Measurements from ENCODE around the gene SLC46A3. TPM values are rescaled to one million over a fixed set of nuclear protein-coding genes. Genes with fewer than 3 reads are reported as not detected.

SLC46A3 gene, protein sequence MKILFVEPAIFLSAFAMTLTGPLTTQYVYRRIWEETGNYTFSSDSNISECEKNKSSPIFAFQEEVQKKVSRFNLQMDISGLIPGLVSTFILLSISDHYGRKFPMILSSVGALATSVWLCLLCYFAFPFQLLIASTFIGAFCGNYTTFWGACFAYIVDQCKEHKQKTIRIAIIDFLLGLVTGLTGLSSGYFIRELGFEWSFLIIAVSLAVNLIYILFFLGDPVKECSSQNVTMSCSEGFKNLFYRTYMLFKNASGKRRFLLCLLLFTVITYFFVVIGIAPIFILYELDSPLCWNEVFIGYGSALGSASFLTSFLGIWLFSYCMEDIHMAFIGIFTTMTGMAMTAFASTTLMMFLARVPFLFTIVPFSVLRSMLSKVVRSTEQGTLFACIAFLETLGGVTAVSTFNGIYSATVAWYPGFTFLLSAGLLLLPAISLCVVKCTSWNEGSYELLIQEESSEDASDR
- total RNA-seq: 9.6 and 21.0 TPM in 2 replicates

DNA sequence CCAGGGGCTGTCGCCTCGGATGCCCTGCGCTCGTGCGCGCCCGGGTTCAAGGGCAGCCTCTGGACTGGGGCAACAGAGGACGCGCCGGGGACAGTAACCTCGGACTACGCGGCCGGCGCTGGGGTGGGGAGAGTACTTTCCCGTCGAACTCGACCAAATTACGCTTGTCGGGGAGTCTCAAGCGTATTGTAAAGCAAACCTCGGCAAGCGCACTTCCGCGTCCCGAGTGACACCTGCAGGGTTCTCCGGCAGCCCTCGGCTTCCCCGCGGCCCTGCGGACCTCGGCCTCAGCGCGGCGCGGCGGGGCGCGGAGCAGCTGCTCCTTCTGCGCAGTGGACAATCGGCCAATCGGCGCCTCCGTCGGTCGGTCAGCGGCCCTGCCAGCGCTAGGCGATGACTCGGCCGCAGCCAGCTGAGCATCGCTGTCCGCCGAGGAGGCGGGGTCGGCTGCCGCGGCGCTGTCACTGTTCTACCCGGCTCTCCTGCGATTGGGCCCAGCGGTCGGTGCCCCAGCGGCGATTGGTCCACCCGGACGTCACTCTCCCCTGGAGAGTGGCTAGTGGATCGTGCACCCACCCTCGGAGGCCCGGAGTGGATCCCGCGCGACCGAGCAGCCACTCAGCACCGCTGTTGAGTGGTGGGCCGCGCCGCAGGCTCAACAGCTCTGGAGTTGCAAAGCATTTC lies at the start of gene SLC46A3:
Gene SLC46A3 (minus strand): TSS at position 428 of the 684 bp plus-strand sequence. CDS start 972 bp downstream, outside the sequence.

DNA sequence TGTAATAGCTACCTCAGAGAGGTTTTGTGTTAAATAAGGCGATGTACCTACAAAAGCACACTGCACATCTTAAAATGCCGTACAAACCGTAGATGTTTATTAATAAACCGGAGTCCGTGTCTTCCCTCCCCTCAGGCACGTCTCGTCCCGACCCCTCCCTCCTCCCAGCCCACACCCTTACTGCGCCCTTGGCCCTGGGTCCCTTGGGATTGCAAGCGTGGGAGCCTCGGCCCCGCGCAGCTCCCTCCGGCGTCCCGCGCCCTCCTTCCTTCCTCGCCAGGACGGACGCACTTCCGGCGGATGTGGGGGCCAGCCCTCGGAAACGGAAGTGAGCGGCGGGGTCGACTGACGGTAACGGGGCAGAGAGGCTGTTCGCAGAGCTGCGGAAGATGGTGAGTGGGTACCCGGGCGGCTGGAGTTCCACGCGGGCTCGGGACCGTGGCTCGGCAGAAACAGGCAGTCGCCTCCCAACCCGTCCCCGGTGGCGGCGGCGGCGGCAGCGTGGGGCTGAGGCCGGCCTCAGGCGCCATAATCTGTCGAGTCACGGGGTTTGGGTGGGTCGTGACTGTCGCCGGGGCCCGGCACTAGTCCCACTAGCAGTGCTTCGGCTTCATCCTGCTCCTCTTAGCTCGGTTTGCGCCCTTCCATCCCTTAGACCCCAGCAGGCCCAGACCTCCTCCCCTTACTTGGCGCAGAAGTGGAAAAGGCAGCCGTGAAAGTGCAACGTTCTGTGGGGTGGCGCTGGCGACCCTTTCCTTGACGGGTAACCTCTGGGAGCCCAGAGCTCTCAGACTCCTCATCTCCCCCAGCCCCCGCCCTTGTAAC lies 59.8 kb downstream of the SLC46A3 start, which contains the start of gene POMP:
Gene POMP (plus strand): TSS at position 335 of the 825 bp plus-strand sequence. CDS start 55 bp downstream, at position 390.

Small RNAs within 50 kb of the gene (small RNA-seq; reads per million reads assigned to genes)
- not detected for gene RNU6-53P

Other genes with a start within 250 kb of the SLC46A3 start
- gene FLT1, start 223.8 kb downstream of the SLC46A3 start, total RNA-seq: 181 and 268 TPM in 2 replicates
- gene POMP, start 59.8 kb downstream of the SLC46A3 start, total RNA-seq: 180 and 191 TPM in 2 replicates
- under 0.01 TPM in 2 replicates for gene MTUS2, start 101.4 kb upstream of the SLC46A3 start, total RNA-seq